Suprapubic skin (tissue), 4 donors: Measurements from ENCODE around the gene CLIC4. TPM values are rescaled to one million over a fixed set of nuclear protein-coding genes. Genes with fewer than 3 reads are reported as not detected.
"Not testable (repeated sequence)": the region's sequence is repeated elsewhere in the genome, so short reads cannot be mapped to it uniquely, and the experiment has no call there.

ENCODE experiments used
- DNase-seq, 2 donors: peaks; one replicate each; pipeline ENCODE4 v3.0.0-alpha.2; 2019; ENCODE audit warnings: low spot score in 2 of 2
- H3K27ac ChIP-seq: fragments of 200-600 bp; sonication (generic); one replicate; pipeline ENCODE4 v1.5.1; 2019
- H3K27me3 ChIP-seq: fragments of 200-600 bp; sonication (generic); one replicate; pipeline ENCODE4 v1.5.1; 2019
- H3K36me3 ChIP-seq: fragments of 200-600 bp; sonication (generic); one replicate; pipeline ENCODE4 v1.5.1; 2019
- H3K4me1 ChIP-seq: fragments of 200-600 bp; sonication (generic); one replicate; pipeline ENCODE4 v1.5.1; 2019
- H3K4me3 ChIP-seq: fragments of 200-600 bp; sonication (generic); one replicate; pipeline ENCODE4 v1.5.1; 2019; ENCODE audit warnings: mild to moderate bottlenecking
- H3K9me3 ChIP-seq: fragments of 200-600 bp; sonication (generic); one replicate; pipeline ENCODE4 v1.5.1; 2019
- CTCF ChIP-seq, 2 donors: fragments of 200-600 bp in 1 of 2; fragments of 450-650 bp in 1 of 2; sonication (generic) in 1 of 2; IDR thresholded peaks; one replicate each; pipeline ENCODE4 v1.5.1; 2016 to 2019; ENCODE audit warnings: antibody characterized with exemption in 2 of 2, mild to moderate bottlenecking in 1 of 2, moderate library complexity in 1 of 2
- EP300 ChIP-seq: sonication (generic); formaldehyde crosslinking; IDR thresholded peaks from one replicate; pipeline ENCODE4 v1.6.1; 2017; ENCODE audit warnings: antibody characterized with exemption
- POLR2A ChIP-seq, 2 donors: fragments of 450-650 bp; IDR thresholded peaks; one replicate each; pipeline ENCODE4 v1.6.1; 2017; ENCODE audit warnings: antibody characterized with exemption in 2 of 2, mild to moderate bottlenecking in 2 of 2, moderate library complexity in 2 of 2
- POLR2AphosphoS5 ChIP-seq, 3 donors: sonication (generic); formaldehyde crosslinking; IDR thresholded peaks; one replicate each; pipeline ENCODE4 v1.6.1; 2017; ENCODE audit warnings: antibody characterized with exemption in 3 of 3
- WGBS: methylation state at CpG from one replicate; pipeline ENCODE4 v1.1.5; 2018; 5-methylcytosine and 5-hydroxymethylcytosine counted together
- total RNA-seq, 4 donors: library from RNA; depleted of rRNA; stranded (reverse); fragments of >200 nt; gene quantifications; one replicate each; pipeline ENCODE4 v1.1.0, GENCODE V29; 2016

The CLIC4 gene
- total RNA-seq, 4 donors from 2014 or later = 50.1 to 76.3 (median 71.4) TPM

- Histone ChIP-seq H3K4me1 (peaks cover 19% of the 10 kb centered on the region), H3K9me3 (no peaks in the 10 kb centered on the region), H3K4me3 (no peak overlapping the region), H3K27me3 (no peaks in the 10 kb centered on the region), H3K36me3 (no peaks in the 10 kb centered on the region), H3K27ac (no peak overlapping the region)
- TF ChIP-seq CTCF (IDR thresholded peaks at IDR 0.05) (no peak), POLR2AphosphoS5 (IDR thresholded peaks at IDR 0.05) (no peak), POLR2A (IDR thresholded peaks at IDR 0.05) (no peak), EP300 (no peak)
- no peak for DNase-seq
- WGBS = 75% methylated on average over 8 of the region's 8 CpGs
Observed at GRCh38 chr1:24714859-24715520, 30.3 kb upstream of the CLIC4 start.

GRCh38 chr1:24715658-24716057, 29.6 kb upstream of the CLIC4 start:
- H3K9me3 ChIP-seq = no peaks in the 10 kb centered on the region
- no peak overlapping the region for H3K27ac ChIP-seq
- no peak for TF ChIP-seq POLR2AphosphoS5 (IDR thresholded peaks at IDR 0.05)
- TF ChIP-seq POLR2A (IDR thresholded peaks at IDR 0.05) = no peak
- no peak for TF ChIP-seq EP300
- TF ChIP-seq CTCF (IDR thresholded peaks at IDR 0.05) = no peak
- WGBS = over 99% methylated on average over 7 of the region's 7 CpGs
- no peak for DNase-seq
- no peaks in the 10 kb centered on the region for H3K36me3 ChIP-seq
- H3K4me3 ChIP-seq = no peak overlapping the region
- no peaks in the 10 kb centered on the region for H3K27me3 ChIP-seq
- H3K4me1 ChIP-seq = peaks cover 26% of the 10 kb centered on the region

GRCh38 chr1:24717887-24718650, 27.2 kb upstream of the CLIC4 start:
- Histone ChIP-seq H3K9me3 (no peaks in the 10 kb centered on the region), H3K27ac (no peak overlapping the region), H3K4me3 (no peak overlapping the region), H3K4me1 (peaks cover 28% of the 10 kb centered on the region), H3K36me3 (no peaks in the 10 kb centered on the region), H3K27me3 (no peaks in the 10 kb centered on the region)
- 80% methylated on average over 8 of the region's 8 CpGs for WGBS
- no peak for DNase-seq
- TF ChIP-seq CTCF (IDR thresholded peaks at IDR 0.05) = no peak

- H3K9me3 ChIP-seq = no peaks in the 10 kb centered on the region
- H3K36me3 ChIP-seq = no peaks in the 10 kb centered on the region
- peak overlapping the region; percentile 29 for H3K27ac ChIP-seq
- no peak overlapping the region for H3K4me3 ChIP-seq
- peak; percentile 86 to 88 for DNase-seq
- TF ChIP-seq POLR2A (IDR thresholded peaks at IDR 0.05) (no peak), POLR2AphosphoS5 (IDR thresholded peaks at IDR 0.05) (peak in 1 of 3 donors; percentile 88)
- H3K4me1 ChIP-seq = peaks cover 31% of the 10 kb centered on the region
- no peaks in the 10 kb centered on the region for H3K27me3 ChIP-seq
- WGBS = 60% methylated on average over 8 of the region's 12 CpGs
Observed at GRCh38 chr1:24720152-24720551, 25.1 kb upstream of the CLIC4 start.

GRCh38 chr1:24721533-24721932, 23.7 kb upstream of the CLIC4 start:
- TF ChIP-seq EP300 = no peak
- TF ChIP-seq POLR2A (IDR thresholded peaks at IDR 0.05) = no peak
- no peak for TF ChIP-seq POLR2AphosphoS5 (IDR thresholded peaks at IDR 0.05)
- no peak for TF ChIP-seq CTCF (IDR thresholded peaks at IDR 0.05)
- no peak for DNase-seq
- Histone ChIP-seq H3K9me3 (no peaks in the 10 kb centered on the region), H3K27me3 (no peaks in the 10 kb centered on the region), H3K27ac (no peak overlapping the region), H3K36me3 (no peaks in the 10 kb centered on the region), H3K4me3 (no peak overlapping the region), H3K4me1 (peaks cover 32% of the 10 kb centered on the region)
- no CpG with 5 or more reads among the region's 31 CpGs for WGBS

GRCh38 chr1:24722073-24723035, 22.9 kb upstream of the CLIC4 start:
- H3K36me3 ChIP-seq, H3K27ac ChIP-seq, H3K27me3 ChIP-seq, H3K9me3 ChIP-seq, DNase-seq: not testable (repeated sequence)
- peaks cover 37% of the 10 kb centered on the region for H3K4me1 ChIP-seq
- WGBS = 64% methylated on average over 21 of the region's 21 CpGs
- peak overlapping the region; percentile 20 for H3K4me3 ChIP-seq
